Esophagus squamous epithelium (tissue), 5 donors: ENCODE measurements around the gene BANP. TPM values are rescaled to one million over a fixed set of nuclear protein-coding genes. Genes with fewer than 3 reads are reported as not detected.

Experiments used
- DNase-seq: peaks from one replicate; lab custom pipeline; 2025; lab: John Stamatoyannopoulos, UW
- H3K27ac ChIP-seq, 4 donors: fragments of 200-600 bp; sonication (generic); one replicate each; pipeline ENCODE4 v1.5.1; 2016 to 2019; ENCODE audit warnings: mild to moderate bottlenecking in 1 of 4
- H3K27me3 ChIP-seq, 4 donors: fragments of 200-600 bp; sonication (generic); 1 replicate in 3 of 4; 2 replicates in 1 of 4; pipeline versions ENCODE4 v1.5.1 to v1.6.0; 2017 to 2021; ENCODE audit warnings: antibody characterized with exemption in 1 of 4
- H3K36me3 ChIP-seq, 3 donors: fragments of 200-600 bp; sonication (generic); one replicate each; pipeline ENCODE4 v1.5.1; 2016 to 2019
- H3K4me1 ChIP-seq, 3 donors: fragments of 200-600 bp; sonication (generic); one replicate each; pipeline ENCODE4 v1.5.1; 2017 to 2019
- H3K4me3 ChIP-seq, 4 donors: fragments of 200-600 bp; sonication (generic); 1 replicate in 3 of 4; 2 replicates in 1 of 4; pipeline ENCODE4 v1.5.1; 2016 to 2019; ENCODE audit warnings: mild to moderate bottlenecking in 2 of 4, moderate library complexity in 1 of 4
- H3K9me3 ChIP-seq, 3 donors: fragments of 200-600 bp; sonication (generic); one replicate each; pipeline ENCODE4 v1.5.1; 2016 to 2019
- POLR2A ChIP-seq, 4 donors: fragments of 450-650 bp; IDR thresholded peaks; one replicate each; pipeline ENCODE4 v1.6.1; 2017; ENCODE audit warnings: antibody characterized with exemption in 4 of 4, mild to moderate bottlenecking in 4 of 4, moderate library complexity in 3 of 4
- WGBS, 2 donors: methylation state at CpG; one replicate each; pipeline ENCODE4 v1.1.5; 2018; 5-methylcytosine and 5-hydroxymethylcytosine counted together
- intact Hi-C: fragments of 100-400 bp; cut with DNase I; formaldehyde crosslinking; loops from one replicate; pipeline ENCODE4 v1.15.0; 2022
- total RNA-seq, 4 donors: library from RNA; depleted of rRNA; stranded (reverse); fragments of >200 nt; gene quantifications; one replicate each; pipeline ENCODE4 v1.1.0, GENCODE V29; 2016
- TF ChIP-seq, protein P1 (sequence below), 6 experiments: fragments of 450-650 bp in 4 of 6; fragments of 200-600 bp in 2 of 6; sonication (generic) in 2 of 6; IDR thresholded peaks; one replicate each; pipeline ENCODE4 v1.5.1; 2016 to 2019; ENCODE audit warnings: antibody characterized with exemption in 6 of 6, mild to moderate bottlenecking in 4 of 6, moderate library complexity in 4 of 6
- donor health status: DM: yes; HTN: yes; CAD: no.

BANP gene
- total RNA-seq, 4 donors from 2014 or later: 13.8 to 19.9 (median 14.1) TPM

DNA sequence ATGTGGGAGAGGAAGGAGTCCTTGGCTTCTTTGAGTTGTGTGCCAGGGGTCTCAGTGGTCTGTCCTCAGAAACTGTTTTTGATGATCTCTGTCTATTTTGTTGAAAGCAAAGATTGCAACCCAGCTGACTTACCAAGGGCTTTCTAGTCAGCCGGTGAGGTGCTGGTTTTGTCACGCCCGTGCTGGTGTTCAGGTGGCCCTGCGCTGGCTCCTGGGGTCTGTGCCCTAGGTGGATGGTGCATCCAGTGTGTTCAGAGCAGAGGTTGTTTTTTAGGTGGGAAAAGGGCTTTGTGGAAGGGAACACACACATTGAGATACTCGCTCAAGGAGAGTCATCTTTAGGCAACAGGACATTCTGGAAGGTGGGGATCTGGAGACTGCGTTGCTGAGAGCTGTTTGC lies 51.0 kb downstream of the BANP start:
- no peak for DNase-seq

DNA sequence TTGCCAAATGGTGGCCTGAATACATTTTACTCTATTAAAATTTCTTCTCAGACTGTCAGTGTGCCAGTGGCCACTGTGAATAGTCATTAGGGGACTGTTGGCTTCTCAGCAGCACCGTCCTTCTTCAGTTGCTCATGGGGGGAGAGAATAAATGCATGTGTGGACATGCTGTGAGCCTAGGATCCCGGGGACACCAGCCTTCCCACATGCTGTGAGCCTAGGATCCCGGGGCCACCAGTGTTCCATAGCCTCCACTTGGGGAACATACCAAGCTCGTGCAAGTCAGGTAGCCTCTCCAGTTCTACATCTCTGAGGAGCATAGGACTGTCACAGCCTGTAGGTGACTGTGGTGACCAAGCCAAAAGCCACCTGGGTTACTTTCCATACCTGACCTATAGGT lies 51.5 kb downstream of the BANP start:
- Histone ChIP-seq H3K4me3 (no peak overlapping the region), H3K4me1 (no peaks in the 10 kb centered on the region), H3K9me3 (no peaks in the 10 kb centered on the region), H3K27me3 (no peaks in the 10 kb centered on the region), H3K27ac (no peak overlapping the region), H3K36me3 (peaks cover 0 to 62% (median 0%) of the 10 kb centered on the region in 3 donors)
- TF ChIP-seq, protein P1, sequence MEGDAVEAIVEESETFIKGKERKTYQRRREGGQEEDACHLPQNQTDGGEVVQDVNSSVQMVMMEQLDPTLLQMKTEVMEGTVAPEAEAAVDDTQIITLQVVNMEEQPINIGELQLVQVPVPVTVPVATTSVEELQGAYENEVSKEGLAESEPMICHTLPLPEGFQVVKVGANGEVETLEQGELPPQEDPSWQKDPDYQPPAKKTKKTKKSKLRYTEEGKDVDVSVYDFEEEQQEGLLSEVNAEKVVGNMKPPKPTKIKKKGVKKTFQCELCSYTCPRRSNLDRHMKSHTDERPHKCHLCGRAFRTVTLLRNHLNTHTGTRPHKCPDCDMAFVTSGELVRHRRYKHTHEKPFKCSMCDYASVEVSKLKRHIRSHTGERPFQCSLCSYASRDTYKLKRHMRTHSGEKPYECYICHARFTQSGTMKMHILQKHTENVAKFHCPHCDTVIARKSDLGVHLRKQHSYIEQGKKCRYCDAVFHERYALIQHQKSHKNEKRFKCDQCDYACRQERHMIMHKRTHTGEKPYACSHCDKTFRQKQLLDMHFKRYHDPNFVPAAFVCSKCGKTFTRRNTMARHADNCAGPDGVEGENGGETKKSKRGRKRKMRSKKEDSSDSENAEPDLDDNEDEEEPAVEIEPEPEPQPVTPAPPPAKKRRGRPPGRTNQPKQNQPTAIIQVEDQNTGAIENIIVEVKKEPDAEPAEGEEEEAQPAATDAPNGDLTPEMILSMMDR (IDR thresholded peaks at IDR 0.05): no peak
- TF ChIP-seq POLR2A (IDR thresholded peaks at IDR 0.05): no peak
- intact Hi-C loops: no loop called here
- 93% methylated on average over 3 of the region's 4 CpGs; no CpG with 5 or more reads in 1 of the 2 donors for WGBS, 2 donors
- no peak for DNase-seq

More for the DNA sequence above, 51.0 kb downstream of the BANP start:
- 100% methylated on average over 3 of the region's 6 CpGs for WGBS, 2 donors
- Histone ChIP-seq H3K27me3 (no peaks in the 10 kb centered on the region), H3K9me3 (no peaks in the 10 kb centered on the region), H3K4me1 (no peaks in the 10 kb centered on the region), H3K4me3 (no peak overlapping the region), H3K36me3 (peaks cover 0 to 58% (median 0%) of the 10 kb centered on the region in 3 donors), H3K27ac (no peak overlapping the region)
- TF ChIP-seq, protein P1 (IDR thresholded peaks at IDR 0.05): no peak
- TF ChIP-seq POLR2A (IDR thresholded peaks at IDR 0.05): no peak
- intact Hi-C loops: no loop called here

- intact Hi-C loops: no loop called here
- Histone ChIP-seq H3K27me3 (no peaks in the 10 kb centered on the region), H3K36me3 (peaks cover 0 to 62% (median 0%) of the 10 kb centered on the region in 3 donors), H3K4me1 (no peaks in the 10 kb centered on the region), H3K27ac (no peak overlapping the region), H3K9me3 (no peaks in the 10 kb centered on the region), H3K4me3 (no peak overlapping the region)
- no peak for DNase-seq
- 89 to 95% methylated on average over 6 of the region's 6 CpGs for WGBS, 2 donors
- no peak for TF ChIP-seq POLR2A (IDR thresholded peaks at IDR 0.05)
- TF ChIP-seq, protein P1 (IDR thresholded peaks at IDR 0.05): no peak
Observed at GRCh38 chr16:88003316-88003715, 52.1 kb downstream of the BANP start.

- Histone ChIP-seq H3K27ac (no peak overlapping the region), H3K9me3 (no peaks in the 10 kb centered on the region), H3K27me3 (no peaks in the 10 kb centered on the region), H3K4me3 (no peak overlapping the region), H3K4me1 (no peaks in the 10 kb centered on the region), H3K36me3 (peaks cover 0 to 62% (median 0%) of the 10 kb centered on the region in 3 donors)
- intact Hi-C loops: no loop called here
- 81% methylated on average over 8 to 9 of the region's 9 CpGs for WGBS, 2 donors
- TF ChIP-seq, protein P1 (IDR thresholded peaks at IDR 0.05): no peak
- TF ChIP-seq POLR2A (IDR thresholded peaks at IDR 0.05): no peak
- DNase-seq: no peak
Observed at GRCh38 chr16:88003736-88004135, 52.5 kb downstream of the BANP start.

DNA sequence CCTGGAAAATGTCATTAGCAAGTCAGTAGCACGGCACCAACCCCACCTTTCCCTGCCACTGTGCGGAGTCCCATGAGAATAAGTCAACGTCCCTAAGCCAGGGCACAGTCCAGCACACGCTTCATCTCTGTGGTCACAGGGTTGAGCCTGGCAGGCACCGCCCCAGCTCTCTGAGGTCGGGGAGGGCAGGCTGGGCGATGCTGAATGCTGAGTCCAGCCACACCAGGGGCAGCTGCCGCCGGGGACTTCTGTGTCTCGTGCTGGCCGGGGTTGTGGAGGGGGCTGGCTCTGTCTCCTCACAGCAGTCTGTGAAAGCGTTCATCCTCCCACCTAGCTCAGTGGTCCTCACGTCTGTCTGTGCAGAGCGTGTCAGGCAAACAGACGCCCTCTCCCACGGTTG lies 53.2 kb downstream of the BANP start:
- Histone ChIP-seq H3K9me3 (no peaks in the 10 kb centered on the region), H3K36me3 (peaks cover 0 to 63% (median 0%) of the 10 kb centered on the region in 3 donors), H3K27ac (no peak overlapping the region), H3K27me3 (no peaks in the 10 kb centered on the region), H3K4me3 (no peak overlapping the region), H3K4me1 (no peaks in the 10 kb centered on the region)
- TF ChIP-seq POLR2A (IDR thresholded peaks at IDR 0.05): no peak
- TF ChIP-seq, protein P1 (IDR thresholded peaks at IDR 0.05): no peak
- 88 to 100% methylated on average over 2 to 10 of the region's 16 CpGs for WGBS, 2 donors
- intact Hi-C loops: no loop called here
- DNase-seq: no peak
